Aorta (tissue), 5 donors: ENCODE data around the gene CAMSAP2. TPM values are rescaled to one million over a fixed set of nuclear protein-coding genes. Genes with fewer than 3 reads are reported as not detected.

Source experiments
- ATAC-seq: fragments of 200-7000 bp; cut with Tn5 transposase; one replicate; pipeline ENCODE4 v1.9.1; 2022; ENCODE audit warnings: moderate library complexity; ENCODE audit not compliant: low FRiP score
- DNase-seq, 2 donors: peaks; one replicate each; pipeline ENCODE4 v3.0.0-alpha.2; 2020
- H3K27ac ChIP-seq, 2 donors: one replicate each; pipeline ENCODE4 v1.5.1; 2013; ENCODE audit warnings: low read length in 2 of 2, mild to moderate bottlenecking in 2 of 2, moderate library complexity in 2 of 2, control low read depth in 1 of 2, inconsistent platforms in 1 of 2, low read depth in 1 of 2
- H3K27me3 ChIP-seq, 2 donors: one replicate each; pipeline ENCODE4 v1.6.1; 2013; ENCODE audit warnings: control low read depth in 1 of 2, low read length in 1 of 2, mild to moderate bottlenecking in 1 of 2, moderate library complexity in 1 of 2; ENCODE audit not compliant: insufficient read depth in 2 of 2, control insufficient read depth in 1 of 2
- H3K36me3 ChIP-seq, 2 donors: one replicate each; pipeline ENCODE4 v1.6.1; 2013; ENCODE audit warnings: control low read depth in 1 of 2, low read length in 1 of 2, mild to moderate bottlenecking in 1 of 2; ENCODE audit not compliant: insufficient read depth in 2 of 2, control insufficient read depth in 1 of 2
- H3K4me1 ChIP-seq, 2 donors: one replicate each; pipeline ENCODE4 v1.6.1; 2013; ENCODE audit warnings: low read length in 2 of 2, control low read depth in 1 of 2, mild to moderate bottlenecking in 1 of 2, moderate library complexity in 1 of 2; ENCODE audit not compliant: insufficient read depth in 2 of 2, control insufficient read depth in 1 of 2
- H3K4me3 ChIP-seq, 2 donors: one replicate each; pipeline ENCODE4 v1.5.1; 2013; ENCODE audit warnings: low read length in 2 of 2, control low read depth in 1 of 2, mild to moderate bottlenecking in 1 of 2
- H3K9me3 ChIP-seq: one replicate; pipeline ENCODE4 v1.6.1; 2013; ENCODE audit warnings: mild to moderate bottlenecking, low read length; ENCODE audit not compliant: control insufficient read depth
- WGBS, 2 donors: extraction: QIAGEN DNeasy Blood & Tissue Kit; methylation state at CpG; one replicate each; pipeline ENCODE4 v1.1.7; 2013; 5-methylcytosine and 5-hydroxymethylcytosine counted together
- intact Hi-C, 2 donors: fragments of 100-400 bp; cut with DNase I; formaldehyde crosslinking; loops; one replicate each; pipeline versions ENCODE4 v1.14.2 to v1.15.0; 2022
- polyA plus RNA-seq, 2 donors: library from polyadenylated mRNA; stranded (reverse); fragments of 200-250 nt; gene quantifications; one replicate each; pipeline ENCODE4 v1.2.3, GENCODE V29; 2013
- total RNA-seq, 2 donors: library from RNA; stranded (reverse); fragmentation: NEBNext Ultra II Directional; extraction: Animal tissue kit (Norgen Biotek cat#: 25700); gene quantifications; one replicate each; pipeline ENCODE4 v1.2.1, GENCODE V29; 2021
- donor health status: healthy with polysubstance abuse.
- donor health status: Bipolar disorder and iron deficiency.
- donor health status: DM: no; HTN: no; CAD: no.
- donor health status: DM: no; HTN: no; CAD: no.
- donor health status: DM: yes; HTN: yes; CAD: no.

Gene CAMSAP2
- total and polyA plus RNA-seq, 4 donors = 10.1 to 51.9 (median 31.9) TPM

DNA sequence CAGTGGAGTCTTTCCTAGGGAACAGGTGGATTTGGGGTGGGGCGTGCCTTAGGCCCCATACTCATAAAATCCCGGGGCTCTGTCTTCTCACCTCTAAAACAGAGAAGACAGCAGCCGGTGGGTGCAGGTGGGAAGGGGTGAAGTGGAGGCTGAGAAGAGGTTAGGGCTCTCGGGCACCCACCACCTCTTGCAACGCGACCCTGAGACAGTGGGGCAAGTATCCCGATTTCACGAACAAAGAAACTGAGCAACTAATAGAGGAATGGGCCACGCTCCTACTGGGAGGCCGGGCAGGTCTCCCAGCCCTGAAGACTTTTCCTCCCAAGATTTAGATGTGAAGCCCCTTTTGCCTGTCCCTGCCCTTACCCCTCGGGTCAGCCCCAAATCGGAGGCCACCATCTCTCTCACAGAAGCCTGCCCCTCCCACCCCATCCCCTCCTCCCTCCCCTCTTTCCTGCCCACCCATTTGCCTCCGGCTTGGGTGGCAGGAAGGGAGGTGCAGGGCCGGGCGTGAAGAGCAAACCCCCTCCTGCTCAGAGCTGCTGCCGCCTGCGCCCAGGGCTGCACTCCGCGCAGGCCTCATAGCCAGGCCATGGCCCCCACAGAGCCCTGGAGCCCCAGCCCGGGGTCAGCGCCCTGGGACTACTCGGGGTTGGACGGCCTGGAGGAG is 133.9 kb downstream of the CAMSAP2 start, which contains the start of gene GPR25:
Gene GPR25 (plus strand): TSS at position 536 of the 670 bp plus-strand sequence. CDS start 57 bp downstream, at position 593.
- ATAC-seq = peak; percentile 6
- Histone ChIP-seq H3K9me3 (no peaks in the 10 kb centered on the region), H3K36me3 (no peaks in the 10 kb centered on the region), H3K4me3 (peak within 1 kb of the TSS in 1 of 2 donors; percentile 10), H3K27ac (no peak within 1 kb of the TSS), H3K4me1 (no peaks in the 10 kb centered on the region), H3K27me3 (no peaks in the 10 kb centered on the region)
- DNase-seq = no peak
- intact Hi-C loops = no loop called here
- 70 to 73% methylated on average over 22 to 23 of the region's 23 CpGs for WGBS, 2 donors

DNA sequence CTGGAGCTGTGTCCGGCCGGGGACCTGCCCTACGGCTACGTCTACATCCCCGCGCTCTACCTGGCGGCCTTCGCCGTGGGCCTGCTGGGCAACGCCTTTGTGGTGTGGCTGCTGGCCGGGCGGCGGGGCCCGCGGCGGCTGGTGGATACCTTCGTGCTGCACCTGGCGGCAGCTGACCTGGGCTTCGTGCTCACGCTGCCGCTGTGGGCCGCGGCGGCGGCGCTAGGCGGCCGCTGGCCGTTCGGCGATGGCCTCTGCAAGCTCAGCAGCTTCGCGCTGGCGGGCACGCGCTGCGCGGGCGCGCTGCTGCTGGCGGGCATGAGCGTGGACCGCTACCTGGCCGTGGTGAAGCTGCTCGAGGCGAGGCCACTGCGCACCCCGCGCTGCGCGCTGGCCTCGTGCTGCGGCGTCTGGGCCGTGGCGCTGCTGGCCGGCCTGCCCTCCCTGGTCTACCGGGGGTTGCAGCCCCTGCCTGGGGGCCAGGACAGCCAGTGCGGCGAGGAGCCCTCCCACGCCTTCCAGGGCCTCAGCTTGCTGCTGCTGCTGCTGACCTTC is 134.5 kb downstream of the CAMSAP2 start:
- 6 to 7% methylated on average over 34 to 61 of the region's 61 CpGs for WGBS, 2 donors
- no peak overlapping the region for H3K27ac ChIP-seq
- intact Hi-C loops = no loop called here
- H3K4me3 ChIP-seq = peak overlapping the region in 1 of 2 donors; percentile 10
- H3K4me1 ChIP-seq = no peaks in the 10 kb centered on the region
- DNase-seq (no peak), ATAC-seq (no peak)
- no peaks in the 10 kb centered on the region for H3K9me3 ChIP-seq
- no peaks in the 10 kb centered on the region for H3K36me3 ChIP-seq
- no peaks in the 10 kb centered on the region for H3K27me3 ChIP-seq

DNA sequence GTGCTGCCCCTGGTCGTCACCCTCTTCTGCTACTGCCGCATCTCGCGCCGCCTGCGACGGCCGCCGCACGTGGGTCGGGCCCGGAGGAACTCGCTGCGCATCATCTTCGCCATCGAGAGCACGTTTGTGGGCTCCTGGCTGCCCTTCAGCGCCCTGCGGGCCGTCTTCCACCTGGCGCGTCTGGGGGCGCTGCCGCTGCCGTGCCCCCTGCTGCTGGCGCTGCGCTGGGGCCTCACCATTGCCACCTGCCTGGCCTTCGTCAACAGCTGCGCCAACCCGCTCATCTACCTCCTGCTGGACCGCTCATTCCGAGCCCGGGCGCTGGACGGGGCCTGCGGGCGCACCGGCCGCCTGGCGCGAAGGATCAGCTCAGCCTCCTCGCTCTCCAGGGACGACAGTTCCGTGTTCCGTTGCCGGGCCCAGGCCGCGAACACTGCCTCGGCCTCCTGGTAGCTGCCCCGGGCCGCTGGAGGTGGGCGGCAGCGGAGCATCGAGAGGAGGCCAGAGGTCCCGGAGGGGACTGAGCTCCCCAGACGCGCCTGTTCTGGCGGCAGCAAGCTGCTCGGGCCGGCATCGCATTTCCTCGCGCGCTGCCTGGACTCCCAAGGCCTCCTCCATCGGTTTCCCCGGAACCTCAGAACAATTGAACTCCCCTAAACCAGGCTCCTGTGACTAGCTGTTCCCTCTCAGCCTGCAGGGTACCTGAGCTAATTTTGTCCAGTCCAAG is 135.1 kb downstream of the CAMSAP2 start:
- ATAC-seq (peak; percentile 37), DNase-seq (peak in 1 of 2 donors; percentile 33)
- Histone ChIP-seq H3K4me3 (no peak overlapping the region), H3K4me1 (no peaks in the 10 kb centered on the region), H3K27me3 (no peaks in the 10 kb centered on the region), H3K36me3 (no peaks in the 10 kb centered on the region), H3K27ac (no peak overlapping the region), H3K9me3 (no peaks in the 10 kb centered on the region)
- intact Hi-C loops = no loop called here
- 22 to 24% methylated on average over 61 to 66 of the region's 66 CpGs for WGBS, 2 donors

DNA sequence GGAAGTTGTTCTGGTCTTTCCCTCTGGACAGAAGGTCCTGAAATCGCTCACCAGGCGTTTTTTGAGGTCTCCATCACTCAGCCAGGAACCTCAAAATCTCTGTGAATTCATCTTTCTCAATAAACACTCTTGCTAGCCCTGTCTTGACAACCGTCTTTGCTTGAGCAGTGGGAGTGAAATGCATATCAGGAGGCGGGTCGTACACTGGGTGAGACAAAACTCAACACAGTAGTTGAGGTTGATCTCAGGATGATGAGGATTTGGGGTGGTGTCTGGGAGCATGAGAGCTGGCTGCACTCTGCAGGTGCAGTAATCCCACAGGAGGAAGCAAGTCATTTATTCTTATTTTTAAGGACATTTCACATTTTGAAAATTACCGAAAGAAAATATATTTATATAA is 136.0 kb downstream of the CAMSAP2 start:
- H3K27me3 ChIP-seq = no peaks in the 10 kb centered on the region
- H3K27ac ChIP-seq = no peak overlapping the region
- no peak overlapping the region for H3K4me3 ChIP-seq
- intact Hi-C loops = no loop called here
- H3K36me3 ChIP-seq = no peaks in the 10 kb centered on the region
- H3K9me3 ChIP-seq = no peaks in the 10 kb centered on the region
- H3K4me1 ChIP-seq = no peaks in the 10 kb centered on the region
- peak in 1 of 2 donors; percentile 33 for DNase-seq
- 92 to 94% methylated on average over 6 of the region's 6 CpGs for WGBS, 2 donors
- ATAC-seq = no peak

DNA sequence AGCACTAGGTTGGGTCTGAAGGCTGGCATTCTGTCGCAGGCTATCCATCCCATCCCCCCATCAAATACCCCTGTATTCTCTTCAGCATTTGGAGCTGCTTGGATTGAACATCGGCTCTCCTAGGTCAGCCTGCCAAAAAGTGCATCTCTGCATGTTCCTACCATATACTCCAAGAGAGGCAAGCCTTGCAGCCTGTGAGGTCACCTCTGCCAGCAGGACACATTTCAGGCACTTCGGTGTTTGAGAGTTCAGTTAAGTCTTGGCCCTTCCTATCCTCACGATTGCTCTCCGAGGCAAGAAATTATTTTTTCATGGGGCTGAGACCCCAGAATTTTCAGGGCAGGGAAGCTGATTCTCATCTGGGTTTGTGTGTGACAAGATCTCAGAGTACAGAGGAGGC is 136.7 kb downstream of the CAMSAP2 start:
- DNase-seq = peak in 1 of 2 donors; percentile 14
- Histone ChIP-seq H3K4me1 (no peaks in the 10 kb centered on the region), H3K27me3 (no peaks in the 10 kb centered on the region), H3K4me3 (no peak overlapping the region), H3K36me3 (no peaks in the 10 kb centered on the region), H3K9me3 (no peaks in the 10 kb centered on the region), H3K27ac (no peak overlapping the region)
- WGBS, 2 donors = 83 to 87% methylated on average over 5 of the region's 5 CpGs
- no peak for ATAC-seq
- intact Hi-C loops = no loop called here

DNA sequence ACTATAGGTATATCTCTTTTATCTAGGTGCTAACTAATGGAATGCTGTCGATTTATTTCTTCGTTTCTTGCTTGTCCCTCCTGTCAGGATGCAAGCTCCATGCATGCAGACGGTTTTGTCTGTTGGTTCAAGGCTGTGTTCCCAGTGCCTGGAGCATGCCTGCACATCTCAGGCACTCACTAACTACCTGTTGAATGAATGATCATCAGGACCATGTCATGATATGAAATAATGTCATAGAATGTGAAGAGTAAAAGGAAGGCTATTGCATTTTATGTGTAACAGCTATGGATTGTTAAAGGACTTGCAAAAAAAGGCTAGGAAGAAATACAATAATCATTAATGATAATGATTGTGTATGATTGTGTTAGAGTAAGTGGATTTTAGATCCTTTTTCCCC is 138.3 kb downstream of the CAMSAP2 start:
- H3K36me3 ChIP-seq = no peaks in the 10 kb centered on the region
- no peaks in the 10 kb centered on the region for H3K9me3 ChIP-seq
- no peak overlapping the region for H3K27ac ChIP-seq
- intact Hi-C loops = no loop called here
- no peaks in the 10 kb centered on the region for H3K4me1 ChIP-seq
- no peaks in the 10 kb centered on the region for H3K27me3 ChIP-seq
- no peak overlapping the region for H3K4me3 ChIP-seq
- no peak for DNase-seq
- 84 to 86% methylated on average over 3 of the region's 3 CpGs for WGBS, 2 donors
- no peak for ATAC-seq

DNA sequence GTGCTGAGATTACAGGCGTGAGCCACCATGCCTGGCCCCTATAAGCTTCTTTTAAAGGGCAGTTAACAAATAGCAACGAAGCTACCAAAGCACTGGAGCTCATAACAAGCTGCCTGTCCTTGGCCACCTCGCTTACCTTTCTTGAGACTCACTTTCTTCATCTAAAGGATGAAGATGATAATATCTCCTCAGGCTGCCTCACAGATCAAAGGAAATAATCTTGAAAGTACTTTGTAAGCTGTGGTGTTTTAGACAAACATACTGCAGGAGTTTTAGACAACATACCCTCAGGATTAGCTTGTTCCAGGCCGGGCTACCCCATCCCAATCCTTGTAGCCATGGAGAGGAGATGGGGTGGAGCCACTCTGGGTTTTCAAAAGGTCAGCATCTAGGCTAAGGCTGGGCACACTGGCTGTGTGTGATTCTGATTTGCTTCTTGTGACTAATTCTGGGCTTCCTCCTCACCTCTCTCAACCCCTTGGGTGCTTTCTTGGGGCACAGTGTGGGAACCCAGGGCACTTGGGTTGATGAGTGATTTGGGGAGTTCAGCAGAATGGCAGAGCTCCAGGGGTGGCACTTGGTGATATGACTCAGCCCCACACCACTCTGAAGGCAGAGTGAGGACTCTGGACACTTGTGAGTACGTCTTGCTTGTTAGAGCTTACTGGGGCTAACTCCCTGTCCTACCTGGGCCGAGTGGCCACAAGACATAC is 139.3 kb downstream of the CAMSAP2 start:
- ATAC-seq (no peak), DNase-seq (peak; percentile 17 to 33)
- Histone ChIP-seq H3K27me3 (no peaks in the 10 kb centered on the region), H3K4me1 (no peaks in the 10 kb centered on the region), H3K4me3 (no peak overlapping the region), H3K27ac (no peak overlapping the region), H3K9me3 (no peaks in the 10 kb centered on the region), H3K36me3 (no peaks in the 10 kb centered on the region)
- intact Hi-C loops = no loop called here
- WGBS, 2 donors = 87 to 90% methylated on average over 6 of the region's 6 CpGs

DNA sequence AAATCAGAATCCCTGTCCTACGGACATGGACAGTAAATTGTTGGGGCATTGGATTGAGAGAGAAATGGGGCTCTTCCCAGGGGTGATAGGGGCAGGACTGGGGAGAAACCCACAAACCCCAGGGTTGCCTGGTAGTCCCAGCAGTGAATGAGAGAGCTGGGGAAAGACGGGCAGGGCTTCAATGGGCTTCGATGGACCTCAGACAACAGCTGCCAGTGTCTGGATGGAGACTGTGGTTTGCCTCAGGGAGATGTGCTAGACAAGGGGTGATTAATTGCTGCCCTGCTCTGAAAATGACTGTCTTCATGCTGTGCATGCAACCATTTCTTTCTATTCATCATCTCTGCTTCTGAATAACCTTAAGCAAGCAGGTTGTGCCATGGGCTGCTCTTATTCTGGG is 141.5 kb downstream of the CAMSAP2 start:
- Histone ChIP-seq H3K4me1 (no peaks in the 10 kb centered on the region), H3K9me3 (no peaks in the 10 kb centered on the region), H3K27me3 (no peaks in the 10 kb centered on the region), H3K36me3 (no peaks in the 10 kb centered on the region), H3K4me3 (no peak overlapping the region), H3K27ac (no peak overlapping the region)
- ATAC-seq = no peak
- intact Hi-C loops = no loop called here
- 53 to 73% methylated on average over 3 of the region's 3 CpGs for WGBS, 2 donors
- peak in 1 of 2 donors; percentile 8 for DNase-seq
